K562 (cell line): Measurements from ENCODE around the gene GTF2I. TPM values are rescaled to one million over a fixed set of nuclear protein-coding genes. Genes with fewer than 3 reads are reported as not detected.

Experiments used
- ATAC-seq: fragments of 200-7000 bp; cut with Tn5 transposase; 3 replicates; pipeline ENCODE4 v1.9.1; 2020; ENCODE audit warnings: moderate library complexity
- BruUV-seq: library from RNA; stranded (reverse); fragments of 400-500 nt; replicated peaks from 2 replicates; lab custom pipeline; 2021; lab: Mats Ljungman, UMichigan
- CTCF ChIA-PET: fragments of 300-600 bp; formaldehyde crosslinking; extraction: SDS; loops from one replicate; lab custom pipeline; 2021; ENCODE audit warnings: low intra/inter-chr PET ratio; lab: Yijun Ruan, JAX
- POLR2A ChIA-PET: fragments of 300-600, 350-650 bp; sonication (Branson Sonifier 250); formaldehyde crosslinking; extraction: SDS; loops from one replicate; lab custom pipeline; 2021; ENCODE audit warnings: antibody characterized with exemption, inconsistent platforms; lab: Yijun Ruan, JAX
- DNase-seq, 4 experiments: peaks; one replicate each; pipeline versions ENCODE4 v3.0.0 to v3.0.0-alpha.2; 2011 to 2018; ENCODE audit warnings: low spot score in 3 of 4, mixed read lengths in 3 of 4; ENCODE audit errors: extremely low read depth in 1 of 4
- FAIRE-seq: peaks from 2 replicates; lab custom pipeline; 2011; peaks lifted over from hg19 to GRCh38; lab: Jason Lieb, UNC
- H2AFZ ChIP-seq: 2 replicates; pipeline ENCODE4 v1.6.0; 2011; ENCODE audit warnings: low read depth, low read length, control low read depth, inconsistent platforms
- H3K27ac ChIP-seq: fragments of 200-600 bp; 3 replicates; pipeline ENCODE4 v1.8.0; 2011; ENCODE audit warnings: low read depth, mild to moderate bottlenecking, control low read depth, inconsistent platforms, low read length, moderate library complexity, mixed read lengths; ENCODE audit errors: extremely low read depth
- H3K27me3 ChIP-seq, 2 experiments: fragments of 300-600 bp in 1 of 2; 2 replicates in 1 of 2; 3 replicates in 1 of 2; pipeline versions ENCODE4 v1.6.0 to v1.8.0; 2011; ENCODE audit warnings: inconsistent platforms in 2 of 2, low read length in 2 of 2, mild to moderate bottlenecking in 1 of 2, mixed read lengths in 1 of 2, moderate library complexity in 1 of 2; ENCODE audit not compliant: control insufficient read depth in 2 of 2, insufficient read depth in 2 of 2
- H3K36me3 ChIP-seq: fragments of 300-600 bp; 3 replicates; pipeline ENCODE4 v1.8.0; 2011; ENCODE audit warnings: mild to moderate bottlenecking, low read length, inconsistent platforms; ENCODE audit not compliant: control insufficient read depth, insufficient read depth
- H3K4me1 ChIP-seq, 2 experiments: fragments of 200-600 bp in 1 of 2; replicated peaks in 1 of 2; 2 replicates in 1 of 2; 3 replicates in 1 of 2; pipeline versions ENCODE4 v1.5.1 to v1.8.0; 2011; ENCODE audit warnings: inconsistent platforms in 2 of 2, low read length in 2 of 2, mild to moderate bottlenecking in 1 of 2, mixed read lengths in 1 of 2, moderate library complexity in 1 of 2; ENCODE audit not compliant: control insufficient read depth in 2 of 2, insufficient read depth in 2 of 2
- H3K4me2 ChIP-seq: 2 replicates; pipeline ENCODE4 v1.6.1; 2011; ENCODE audit warnings: low read length, control low read depth, inconsistent platforms, mixed read lengths; ENCODE audit not compliant: insufficient read depth
- H3K4me3 ChIP-seq: fragments of 200-600 bp; sonication (generic), shearing (Covaris generic); 2 replicates; pipeline ENCODE4 v1.5.1; 2016; ENCODE audit warnings: control low read depth, inconsistent platforms
- H3K79me2 ChIP-seq: fragments of 200-600 bp; 3 replicates; pipeline ENCODE4 v1.8.0; 2011; ENCODE audit warnings: low read length, inconsistent platforms; ENCODE audit not compliant: control insufficient read depth, insufficient read depth
- H3K9ac ChIP-seq, 2 experiments: 2 replicates each; pipeline versions ENCODE4 v1.6.0 to v1.6.1; 2011; ENCODE audit warnings: low read depth in 2 of 2, low read length in 2 of 2, control low read depth in 1 of 2, inconsistent platforms in 1 of 2, mild to moderate bottlenecking in 1 of 2, mixed read lengths in 1 of 2; ENCODE audit not compliant: insufficient read depth in 1 of 2
- H3K9me1 ChIP-seq: one replicate; pipeline ENCODE4 v1.6.0; 2011; ENCODE audit warnings: inconsistent platforms, mild to moderate bottlenecking, low read length, moderate library complexity; ENCODE audit not compliant: control insufficient read depth, insufficient read depth
- H3K9me3 ChIP-seq: replicated peaks from 2 replicates; pipeline ENCODE4 v1.5.1; 2011; ENCODE audit warnings: low read depth, low read length, inconsistent platforms; ENCODE audit not compliant: control insufficient read depth, insufficient read depth
- H4K20me1 ChIP-seq: replicated peaks from 2 replicates; pipeline ENCODE4 v1.6.1; 2011; ENCODE audit warnings: low read length, inconsistent platforms, mixed read lengths; ENCODE audit not compliant: control insufficient read depth, insufficient read depth
- ATF6 ChIP-seq: sonication (generic); formaldehyde crosslinking; IDR thresholded peaks from 2 replicates; pipeline ENCODE4 v1.4.0; 2020; ENCODE audit warnings: mild to moderate bottlenecking, missing genetic modification reagents
- FOXJ2 ChIP-seq: fragments of 200-800 bp; sonication (Bioruptor generic); IDR thresholded peaks from 2 replicates; pipeline ENCODE4 v1.6.1; 2016; ENCODE audit warnings: missing genetic modification characterization, missing compliant biosample characterization
- GATAD2A ChIP-seq: fragments of 450-650 bp; IDR thresholded peaks from 2 replicates; pipeline ENCODE4 v1.6.1; 2017
- HLTF ChIP-seq: fragments of 450-650 bp; IDR thresholded peaks from 2 replicates; pipeline ENCODE4 v1.6.1; 2016
- HNRNPH1 ChIP-seq: fragments of 200-400 bp; formaldehyde crosslinking; optimal IDR thresholded peaks from 2 replicates; pipeline ENCODE3; 2017; ENCODE audit warnings: low read depth, mild to moderate bottlenecking, low read length, moderate library complexity
- KDM2B ChIP-seq: fragments of 250-450 bp; sonication (Bioruptor Pico); IDR thresholded peaks from 2 replicates; pipeline ENCODE4 v1.8.0; 2021; ENCODE audit warnings: mild to moderate bottlenecking, moderate library complexity
- NEUROD1 ChIP-seq: fragments of 150-350 bp; IDR thresholded peaks from 2 replicates; pipeline ENCODE4 v1.6.1; 2014; ENCODE audit warnings: borderline replicate concordance, low read length, low read depth; ENCODE audit not compliant: partially characterized antibody
- NFXL1 ChIP-seq: fragments of 450-650 bp; formaldehyde crosslinking; IDR thresholded peaks from 2 replicates; pipeline ENCODE4 v1.4.0; 2021; ENCODE audit warnings: mild to moderate bottlenecking
- NUFIP1 ChIP-seq: fragments of 450-650 bp; IDR thresholded peaks from 2 replicates; pipeline ENCODE4 v1.6.1; 2018; ENCODE audit not compliant: partially characterized antibody
- SAP30 ChIP-seq: fragments of 200-600 bp; sonication (generic); IDR thresholded peaks from 2 replicates; pipeline ENCODE4 v1.6.1; 2012; ENCODE audit warnings: borderline replicate concordance, low read depth, mild to moderate bottlenecking, moderate library complexity, low read length, control low read depth, inconsistent platforms; ENCODE audit not compliant: insufficient read depth, poor library complexity, severe bottlenecking
- SLC30A9 ChIP-seq: fragments of 250-450 bp; sonication (Bioruptor Pico); IDR thresholded peaks from 2 replicates; pipeline ENCODE4 v1.8.0; 2022; ENCODE audit warnings: mild to moderate bottlenecking, moderate library complexity
- TCF7 ChIP-seq: sonication (generic); IDR thresholded peaks from 2 replicates; pipeline ENCODE4 v1.6.1; 2016; ENCODE audit warnings: antibody characterized with exemption, borderline replicate concordance
- ZBTB11 ChIP-seq, 3 experiments: fragments of 200-800 bp in 1 of 3; fragments of 250-450 bp in 1 of 3; fragments of 450-650 bp in 1 of 3; sonication (Bioruptor Pico) in 1 of 3; sonication (Bioruptor generic) in 1 of 3; formaldehyde crosslinking in 1 of 3; IDR thresholded peaks; 2 replicates each; pipeline versions ENCODE4 v1.6.1 to v1.8.0; 2016 to 2022; ENCODE audit warnings: mild to moderate bottlenecking in 2 of 3, missing genetic modification characterization in 2 of 3, missing compliant biosample characterization in 1 of 3, moderate library complexity in 1 of 3
- ZNF449 ChIP-seq: fragments of 250-450 bp; sonication (Bioruptor Pico); IDR thresholded peaks from 2 replicates; pipeline ENCODE4 v1.8.0; 2022; ENCODE audit warnings: moderate library complexity, mild to moderate bottlenecking, inconsistent platforms
- ZNF583 ChIP-seq: fragments of 250-450 bp; sonication (Bioruptor Pico); IDR thresholded peaks from 2 replicates; pipeline ENCODE4 v1.4.0; 2020
- ZNF696 ChIP-seq: fragments of 250-450 bp; sonication (Bioruptor Pico); conservative IDR thresholded peaks from 2 replicates; pipeline ENCODE4 v1.4.0; 2020; ENCODE audit warnings: mild to moderate bottlenecking, moderate library complexity
- ZNF764 ChIP-seq: fragments of 250-450 bp; sonication (Bioruptor Pico); IDR thresholded peaks from 2 replicates; pipeline ENCODE4 v1.4.0; 2020; ENCODE audit warnings: low read depth, mild to moderate bottlenecking, moderate library complexity
- WGBS: fragments of 100-300 bp; shearing (Covaris generic); methylation state at CpG from one replicate; pipeline ENCODE4 v1.1.6; 2016; ENCODE audit warnings: low coverage, mixed read lengths; ENCODE audit not compliant: insufficient coverage; ENCODE audit errors: missing lambda C conversion rate; 5-methylcytosine and 5-hydroxymethylcytosine counted together
- in situ Hi-C: fragments of 300-500 bp; cut with MboI; formaldehyde crosslinking; loops from 4 replicates; pipeline ENCODE4 v1.15.0; 2018; ENCODE audit warnings: inconsistent platforms, mixed read lengths
- intact Hi-C: fragments of 100-400 bp; cut with micrococcal nuclease; formaldehyde crosslinking; loops from 2 replicates; pipeline ENCODE4 v1.14.2; 2022
- polyA plus RNA-seq, 8 experiments: library from polyadenylated mRNA; depleted of rRNA in 4 of 8; stranded (reverse) in 5 of 8; unstranded in 3 of 8; fragments of >200 nt; fragmentation: Nextera tagmentation in 2 of 8; fragmentation: Illumina TruSeq in 1 of 8; extraction: Ambion mirVana in 2 of 8; extraction: Trizol in 1 of 8; gene quantifications; 2 replicates each; pipeline versions ENCODE4 v1.2.1 to v1.2.3, GENCODE V29; 2011 to 2014; ENCODE audit warnings: inconsistent platforms in 1 of 8, missing spikeins in 1 of 8
- total RNA-seq, 7 experiments: library from RNA; depleted of rRNA in 6 of 7; stranded (reverse); fragments of >200 nt in 6 of 7; fragmentation: Illumina TruSeq in 2 of 7; extraction: Trizol in 2 of 7; gene quantifications; 2 replicates each; pipeline versions ENCODE4 v1.2.1 to v1.2.3, GENCODE V29; 2011 to 2021; ENCODE audit warnings: low replicate concordance in 1 of 7

GTF2I gene
- total and polyA plus RNA-seq, 9 of the 15 experiments (the other 6 are each of a cell fraction or from before 2014, with no cell fraction given), result 8.4 to 161 (median 90.0) TPM

GRCh38 chr7:74722153-74722552 is 64.6 kb downstream of the GTF2I start:
- ATAC-seq (no peak), FAIRE-seq (no peak), DNase-seq (no peak)
- no peaks in the 10 kb centered on the region for H3K27me3 ChIP-seq
- no peaks in the 10 kb centered on the region for H3K9me1 ChIP-seq
- WGBS, result 88% methylated on average over 16 of the region's 16 CpGs
- ChIA-PET CTCF (no interaction called here), POLR2A (no interaction called here)
- H3K9ac ChIP-seq, result no peak overlapping the region
- no peaks in the 10 kb centered on the region for H4K20me1 ChIP-seq
- H3K36me3 ChIP-seq, result peaks cover 50% of the 10 kb centered on the region
- in situ Hi-C loops (loop anchor here (10.0 to 25.0 kb wide), 3 partner anchors 140 to 1537 kb away; partner anchors contain the start of gene GTF2IRD2), intact Hi-C loops (no loop called here)
- H3K4me3 ChIP-seq, result no peak overlapping the region
- H3K4me2 ChIP-seq, result no peak overlapping the region
- no peaks in the 10 kb centered on the region for H3K79me2 ChIP-seq
- H2AFZ ChIP-seq, result no peak overlapping the region
- no peak overlapping the region for H3K27ac ChIP-seq
- H3K9me3 ChIP-seq, result no peaks in the 10 kb centered on the region
- BruUV-seq, result no TSS peak
- no peaks in the 10 kb centered on the region for H3K4me1 ChIP-seq
- TF ChIP-seq HNRNPH1 (no peak), ZBTB11 (CRISPR knock-in tag; IDR thresholded peaks at IDR 0.05) (no peak), ATF6 (CRISPR knock-in tag) (no peak), NFXL1 (CRISPR knock-in tag) (no peak), SAP30 (no peak), ZNF583 (CRISPR knock-in tag) (no peak), NEUROD1 (no peak), SLC30A9 (no peak), KDM2B (CRISPR knock-in tag) (no peak), TCF7 (no peak), ZNF449 (no peak), GATAD2A (no peak), NUFIP1 (no peak), ZNF764 (CRISPR knock-in tag) (no peak), HLTF (no peak), FOXJ2 (no peak), ZNF696 (CRISPR knock-in tag) (no peak)
